ENCODE measurements around the gene B4GAT1. TPM values are rescaled to one million over a fixed set of nuclear protein-coding genes. Genes with fewer than 3 reads are reported as not detected.

The B4GAT1 gene
- total and polyA plus RNA-seq, 2 of the 13 experiments (the other 11 are each of a cell fraction or from before 2014, with no cell fraction given): 40.4 to 109 TPM

DNA sequence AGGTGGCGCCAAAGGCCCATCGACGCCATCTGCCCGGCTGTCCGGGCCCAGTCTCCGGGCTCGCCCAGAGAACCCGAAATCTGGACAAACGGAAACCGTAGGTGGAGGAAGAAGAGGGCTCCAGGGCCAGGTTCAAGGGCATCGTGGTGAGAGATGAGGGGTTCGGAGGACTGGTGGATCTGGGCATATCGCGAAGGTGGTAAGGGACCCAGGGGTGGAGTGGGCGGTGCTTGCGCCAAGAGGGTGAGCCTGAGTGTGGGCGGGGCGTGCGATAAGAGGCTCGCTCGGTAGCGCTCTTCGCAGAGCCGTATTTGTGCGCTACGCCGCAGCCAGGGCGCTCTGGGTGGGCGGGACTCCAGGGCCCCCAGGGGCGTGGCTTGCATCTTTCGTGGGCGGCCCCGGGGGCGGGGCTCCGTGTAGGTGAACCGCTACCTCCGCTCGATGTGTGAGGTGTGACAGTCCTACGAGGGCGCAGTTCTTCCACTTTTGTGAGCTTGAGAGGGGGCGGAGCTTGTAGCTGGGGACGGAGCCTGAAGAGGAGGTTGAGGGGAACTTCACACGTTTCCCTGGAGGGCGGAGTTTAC lies 35.4 kb downstream of the B4GAT1 start (continued):
- TF ChIP-seq, protein P1, sequence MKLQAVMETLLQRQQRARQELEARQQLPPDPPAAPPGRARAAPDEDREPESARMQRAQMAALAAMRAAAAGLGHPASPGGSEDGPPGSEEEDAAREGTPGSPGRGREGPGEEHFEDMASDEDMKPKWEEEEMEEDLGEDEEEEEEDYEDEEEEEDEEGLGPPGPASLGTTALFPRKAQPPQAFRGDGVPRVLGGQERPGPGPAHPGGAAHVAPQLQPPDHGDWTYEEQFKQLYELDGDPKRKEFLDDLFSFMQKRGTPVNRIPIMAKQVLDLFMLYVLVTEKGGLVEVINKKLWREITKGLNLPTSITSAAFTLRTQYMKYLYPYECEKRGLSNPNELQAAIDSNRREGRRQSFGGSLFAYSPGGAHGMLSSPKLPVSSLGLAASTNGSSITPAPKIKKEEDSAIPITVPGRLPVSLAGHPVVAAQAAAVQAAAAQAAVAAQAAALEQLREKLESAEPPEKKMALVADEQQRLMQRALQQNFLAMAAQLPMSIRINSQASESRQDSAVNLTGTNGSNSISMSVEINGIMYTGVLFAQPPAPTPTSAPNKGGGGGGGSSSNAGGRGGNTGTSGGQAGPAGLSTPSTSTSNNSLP (IDR thresholded peaks at IDR 0.05; ENCODE audit: low read depth, low read length): no peak
- TF ChIP-seq ZNF510 (CRISPR knock-in tag; IDR thresholded peaks at IDR 0.05; ENCODE audit: low read depth): peak; percentile 89
- no peak for TF ChIP-seq MTF1 (CRISPR knock-in tag; IDR thresholded peaks at IDR 0.05)
- no peak for TF ChIP-seq SIX1 (CRISPR knock-in tag; IDR thresholded peaks at IDR 0.05; ENCODE audit: borderline replicate concordance)
- TF ChIP-seq ZIK1 (CRISPR knock-in tag; IDR thresholded peaks at IDR 0.05; ENCODE audit: borderline replicate concordance, low read depth): no peak
- peak; percentile 21; the same call in 1 of the 2 replicates for TF ChIP-seq KMT2B (CRISPR knock-in tag; IDR thresholded peaks at IDR 0.05)
- no peak for TF ChIP-seq AKAP8 (CRISPR knock-in tag; IDR thresholded peaks at IDR 0.05)
- TF ChIP-seq TGIF2 (CRISPR knock-in tag; IDR thresholded peaks at IDR 0.05): peak; percentile 74; the same call in 1 of the 2 replicates
- TF ChIP-seq BRCA1 (CRISPR knock-in tag; IDR thresholded peaks at IDR 0.05): 0 out of 2 replicates have a peak, but pooled peaks have one; percentile 69
- TF ChIP-seq, protein P2, sequence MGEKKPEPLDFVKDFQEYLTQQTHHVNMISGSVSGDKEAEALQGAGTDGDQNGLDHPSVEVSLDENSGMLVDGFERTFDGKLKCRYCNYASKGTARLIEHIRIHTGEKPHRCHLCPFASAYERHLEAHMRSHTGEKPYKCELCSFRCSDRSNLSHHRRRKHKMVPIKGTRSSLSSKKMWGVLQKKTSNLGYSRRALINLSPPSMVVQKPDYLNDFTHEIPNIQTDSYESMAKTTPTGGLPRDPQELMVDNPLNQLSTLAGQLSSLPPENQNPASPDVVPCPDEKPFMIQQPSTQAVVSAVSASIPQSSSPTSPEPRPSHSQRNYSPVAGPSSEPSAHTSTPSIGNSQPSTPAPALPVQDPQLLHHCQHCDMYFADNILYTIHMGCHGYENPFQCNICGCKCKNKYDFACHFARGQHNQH (CRISPR knock-in tag; IDR thresholded peaks at IDR 0.05): peak; percentile 76
- peak; percentile 95 for TF ChIP-seq STAG1 (CRISPR knock-in tag; IDR thresholded peaks at IDR 0.05)
- peak; percentile 69; the same call in 1 of the 2 replicates for TF ChIP-seq KDM5B (CRISPR knock-in tag; IDR thresholded peaks at IDR 0.05; ENCODE audit: borderline replicate concordance)
- TF ChIP-seq GABPB1 (CRISPR knock-in tag; IDR thresholded peaks at IDR 0.05): peak; percentile 59; the same call in 1 of the 2 replicates
- no peak; the same call in 1 of the 2 replicates for TF ChIP-seq ZXDC (CRISPR knock-in tag; IDR thresholded peaks at IDR 0.05)
- peak; percentile 82 for TF ChIP-seq PHF21A (CRISPR knock-in tag; IDR thresholded peaks at IDR 0.05)
- TF ChIP-seq ZKSCAN8 (CRISPR knock-in tag; IDR thresholded peaks at IDR 0.05; ENCODE audit: borderline replicate concordance): peak; percentile 72; the same call in 1 of the 2 replicates
- TF ChIP-seq MEIS1 (CRISPR knock-in tag; IDR thresholded peaks at IDR 0.05; ENCODE audit: borderline replicate concordance): no peak
- TF ChIP-seq EZH2 (conservative IDR thresholded peaks at IDR 0.05; ENCODE audit: low read depth, low read length): no peak
- TF ChIP-seq, protein P3, sequence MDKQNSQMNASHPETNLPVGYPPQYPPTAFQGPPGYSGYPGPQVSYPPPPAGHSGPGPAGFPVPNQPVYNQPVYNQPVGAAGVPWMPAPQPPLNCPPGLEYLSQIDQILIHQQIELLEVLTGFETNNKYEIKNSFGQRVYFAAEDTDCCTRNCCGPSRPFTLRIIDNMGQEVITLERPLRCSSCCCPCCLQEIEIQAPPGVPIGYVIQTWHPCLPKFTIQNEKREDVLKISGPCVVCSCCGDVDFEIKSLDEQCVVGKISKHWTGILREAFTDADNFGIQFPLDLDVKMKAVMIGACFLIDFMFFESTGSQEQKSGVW (CRISPR knock-in tag; IDR thresholded peaks at IDR 0.05; ENCODE audit: borderline replicate concordance): no peak
- TF ChIP-seq, protein P4, sequence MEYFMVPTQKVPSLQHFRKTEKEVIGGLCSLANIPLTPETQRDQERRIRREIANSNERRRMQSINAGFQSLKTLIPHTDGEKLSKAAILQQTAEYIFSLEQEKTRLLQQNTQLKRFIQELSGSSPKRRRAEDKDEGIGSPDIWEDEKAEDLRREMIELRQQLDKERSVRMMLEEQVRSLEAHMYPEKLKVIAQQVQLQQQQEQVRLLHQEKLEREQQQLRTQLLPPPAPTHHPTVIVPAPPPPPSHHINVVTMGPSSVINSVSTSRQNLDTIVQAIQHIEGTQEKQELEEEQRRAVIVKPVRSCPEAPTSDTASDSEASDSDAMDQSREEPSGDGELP (IDR thresholded peaks at IDR 0.05; ENCODE audit: borderline replicate concordance, low read depth): no peak
- peak; percentile 14; the same call in 1 of the 2 replicates for TF ChIP-seq KLF13 (CRISPR knock-in tag; IDR thresholded peaks at IDR 0.05)
- no peak for TF ChIP-seq LCORL (IDR thresholded peaks at IDR 0.05)
- peak; percentile 58 for TF ChIP-seq LCORL (CRISPR knock-in tag; IDR thresholded peaks at IDR 0.05)
- TF ChIP-seq ZKSCAN5 (CRISPR knock-in tag; IDR thresholded peaks at IDR 0.05): no peak
